GM19467 (cell line): Measurements from ENCODE around the gene POLR1A.

Source experiments
- ATAC-seq: cut with Tn5 transposase; IDR thresholded peaks from one replicate; pipeline ENCODE4 v1.9.1; 2021; ENCODE audit warnings: mild to moderate bottlenecking, moderate library complexity; ENCODE audit not compliant: unreplicated experiment

POLR1A gene

GRCh38 chr2:86065512-86065911 lies 40.2 kb downstream of the POLR1A start:
- ATAC-seq = no peak

GRCh38 chr2:86064006-86064405 lies 41.7 kb downstream of the POLR1A start:
- no peak for ATAC-seq

GRCh38 chr2:86062043-86062442 lies 43.6 kb downstream of the POLR1A start:
- ATAC-seq = no peak

- ATAC-seq = no peak
Measured at GRCh38 chr2:86056590-86057331, 48.9 kb downstream of the POLR1A start.

GRCh38 chr2:86055314-86055713 lies 50.4 kb downstream of the POLR1A start:
- no peak for ATAC-seq

GRCh38 chr2:86054535-86055082 lies 51.1 kb downstream of the POLR1A start:
- ATAC-seq = no peak

GRCh38 chr2:86053166-86053565 lies 52.5 kb downstream of the POLR1A start:
- ATAC-seq = no peak

- ATAC-seq = no peak
Measured at GRCh38 chr2:86052676-86053075, 53.0 kb downstream of the POLR1A start.

GRCh38 chr2:86052265-86052664 lies 53.4 kb downstream of the POLR1A start:
- no peak for ATAC-seq

GRCh38 chr2:86050301-86050700 lies 55.4 kb downstream of the POLR1A start:
- no peak for ATAC-seq

GRCh38 chr2:86049529-86049928 lies 56.2 kb downstream of the POLR1A start:
- no peak for ATAC-seq

- no peak for ATAC-seq
Measured at GRCh38 chr2:86048888-86049287, 56.8 kb downstream of the POLR1A start.

- no peak for ATAC-seq
Measured at GRCh38 chr2:86048383-86048701, 57.3 kb downstream of the POLR1A start.

- ATAC-seq = no peak
Measured at GRCh38 chr2:86047575-86048382, 57.9 kb downstream of the POLR1A start.

- no peak for ATAC-seq
Measured at GRCh38 chr2:86045541-86045940, 60.1 kb downstream of the POLR1A start.

- no peak for ATAC-seq
Measured at GRCh38 chr2:86044614-86045013, 61.1 kb downstream of the POLR1A start.

- no peak for ATAC-seq
Measured at GRCh38 chr2:86044045-86044444, 61.6 kb downstream of the POLR1A start.

- no peak for ATAC-seq
Measured at GRCh38 chr2:86042256-86043168, 63.2 kb downstream of the POLR1A start.

GRCh38 chr2:86039963-86040655 lies 65.6 kb downstream of the POLR1A start:
- no peak for ATAC-seq

GRCh38 chr2:86039178-86039962 lies 66.3 kb downstream of the POLR1A start:
- ATAC-seq = no peak
